GM12891 (cell line): ENCODE measurements around the gene ADI1.

Experiments
- DNase-seq: peaks from one replicate; pipeline ENCODE4 v3.0.0; 2011; ENCODE audit warnings: low spot score; ENCODE audit not compliant: insufficient read length
- FAIRE-seq: peaks from 2 replicates; lab custom pipeline; 2011; peaks lifted over from hg19 to GRCh38; lab: Jason Lieb, UNC
- PAX5 ChIP-seq: IDR thresholded peaks from 2 replicates; pipeline ENCODE4 v1.6.1; 2011; ENCODE audit warnings: low read length, moderate library complexity, mild to moderate bottlenecking; ENCODE audit not compliant: insufficient read depth, severe bottlenecking
- POLR2A ChIP-seq: IDR thresholded peaks from 2 replicates; pipeline ENCODE4 v1.6.1; 2011; ENCODE audit warnings: low read depth, low read length, control low read depth
- POLR2AphosphoS5 ChIP-seq: IDR thresholded peaks from 2 replicates; pipeline ENCODE4 v1.6.1; 2011; ENCODE audit warnings: low read depth, low read length, control low read depth
- POU2F2 ChIP-seq: IDR thresholded peaks from 2 replicates; pipeline ENCODE4 v1.6.1; 2011; ENCODE audit warnings: low read depth, mild to moderate bottlenecking, control low read depth, low read length, moderate library complexity
- SPI1 ChIP-seq: IDR thresholded peaks from 2 replicates; pipeline ENCODE4 v1.6.1; 2011; ENCODE audit warnings: low read depth, low read length, control low read depth
- TAF1 ChIP-seq: IDR thresholded peaks from 2 replicates; pipeline ENCODE4 v1.6.1; 2011; ENCODE audit warnings: low read depth, low read length, control low read depth

Gene ADI1

DNA sequence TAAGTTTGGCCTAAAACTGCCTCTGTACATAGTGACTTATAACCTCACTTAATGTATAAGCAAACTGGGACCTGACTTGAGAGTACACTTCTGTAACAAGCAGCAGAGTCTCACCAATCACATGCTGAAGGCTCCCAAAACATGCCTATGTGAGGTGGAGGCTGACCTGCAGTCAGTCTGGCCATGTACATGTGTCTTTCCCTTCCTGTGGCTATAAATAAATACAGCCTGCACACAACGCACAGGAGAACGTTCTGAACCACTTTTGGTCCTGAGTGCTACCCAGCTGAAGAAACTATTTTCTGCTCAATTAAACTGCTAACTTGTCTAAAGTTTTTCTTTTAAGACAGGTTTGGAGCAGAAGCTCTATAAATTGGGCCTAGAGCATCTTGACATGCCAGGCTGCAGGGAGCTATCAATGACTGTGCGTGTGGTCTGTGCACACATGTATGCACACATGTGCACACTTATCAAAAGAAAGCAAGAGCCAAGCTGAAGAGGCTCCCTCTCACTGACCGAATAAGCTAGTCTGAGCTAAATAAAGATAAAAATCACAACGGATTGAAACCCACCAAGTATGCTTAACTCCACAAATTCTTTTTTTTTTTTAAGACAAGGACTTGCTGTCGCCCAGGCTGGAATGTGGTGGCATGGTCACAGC lies 23.8 kb upstream of the ADI1 start:
- no peak for TF ChIP-seq SPI1
- no peak for TF ChIP-seq PAX5
- no peak for TF ChIP-seq POLR2AphosphoS5
- no peak for TF ChIP-seq TAF1
- TF ChIP-seq POLR2A: no peak
- no peak for TF ChIP-seq POU2F2
- FAIRE-seq (no peak), DNase-seq (no peak)

DNA sequence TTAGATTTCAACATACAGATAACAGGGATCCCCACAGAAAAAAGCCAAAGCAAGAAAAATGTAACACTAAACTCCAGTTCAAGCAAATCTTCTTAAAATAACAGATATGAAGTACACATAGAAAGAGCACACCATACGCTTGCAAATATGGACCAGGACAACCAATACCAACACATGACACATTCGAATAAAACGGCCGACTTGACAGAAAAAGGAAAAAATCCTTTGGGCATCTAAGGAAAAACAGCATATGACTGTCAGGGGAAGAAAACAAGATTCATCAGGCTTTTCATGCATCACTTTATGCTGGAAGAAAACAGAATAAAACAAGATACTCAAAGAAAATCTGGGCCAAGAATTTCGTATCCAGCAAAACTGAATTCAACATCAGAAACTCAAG lies 22.8 kb upstream of the ADI1 start:
- FAIRE-seq (no peak), DNase-seq (no peak)
- no peak for TF ChIP-seq PAX5

DNA sequence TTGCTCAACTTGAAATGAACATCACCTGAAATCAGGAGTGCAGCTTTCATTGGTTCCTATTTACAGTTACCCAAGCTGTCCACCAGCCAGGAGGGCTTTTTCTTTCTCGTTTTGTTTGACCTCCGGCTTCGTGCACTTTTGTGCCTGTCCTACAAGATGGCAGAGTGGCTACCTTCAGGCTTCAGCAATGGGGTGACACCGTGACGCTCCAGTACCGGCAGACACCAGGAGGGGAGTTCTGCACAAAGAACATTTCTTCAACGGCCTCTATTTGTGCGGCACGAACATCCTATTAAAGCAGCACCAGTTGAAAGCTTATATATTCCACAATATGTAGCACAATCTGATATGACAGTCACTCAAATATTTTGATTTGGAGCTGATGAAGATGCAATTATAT lies 20.5 kb upstream of the ADI1 start:
- DNase-seq (no peak), FAIRE-seq (no peak)
- no peak for TF ChIP-seq POU2F2
- TF ChIP-seq PAX5: no peak
- no peak for TF ChIP-seq POLR2A
- no peak for TF ChIP-seq SPI1
- TF ChIP-seq TAF1: no peak
- TF ChIP-seq POLR2AphosphoS5: no peak

DNA sequence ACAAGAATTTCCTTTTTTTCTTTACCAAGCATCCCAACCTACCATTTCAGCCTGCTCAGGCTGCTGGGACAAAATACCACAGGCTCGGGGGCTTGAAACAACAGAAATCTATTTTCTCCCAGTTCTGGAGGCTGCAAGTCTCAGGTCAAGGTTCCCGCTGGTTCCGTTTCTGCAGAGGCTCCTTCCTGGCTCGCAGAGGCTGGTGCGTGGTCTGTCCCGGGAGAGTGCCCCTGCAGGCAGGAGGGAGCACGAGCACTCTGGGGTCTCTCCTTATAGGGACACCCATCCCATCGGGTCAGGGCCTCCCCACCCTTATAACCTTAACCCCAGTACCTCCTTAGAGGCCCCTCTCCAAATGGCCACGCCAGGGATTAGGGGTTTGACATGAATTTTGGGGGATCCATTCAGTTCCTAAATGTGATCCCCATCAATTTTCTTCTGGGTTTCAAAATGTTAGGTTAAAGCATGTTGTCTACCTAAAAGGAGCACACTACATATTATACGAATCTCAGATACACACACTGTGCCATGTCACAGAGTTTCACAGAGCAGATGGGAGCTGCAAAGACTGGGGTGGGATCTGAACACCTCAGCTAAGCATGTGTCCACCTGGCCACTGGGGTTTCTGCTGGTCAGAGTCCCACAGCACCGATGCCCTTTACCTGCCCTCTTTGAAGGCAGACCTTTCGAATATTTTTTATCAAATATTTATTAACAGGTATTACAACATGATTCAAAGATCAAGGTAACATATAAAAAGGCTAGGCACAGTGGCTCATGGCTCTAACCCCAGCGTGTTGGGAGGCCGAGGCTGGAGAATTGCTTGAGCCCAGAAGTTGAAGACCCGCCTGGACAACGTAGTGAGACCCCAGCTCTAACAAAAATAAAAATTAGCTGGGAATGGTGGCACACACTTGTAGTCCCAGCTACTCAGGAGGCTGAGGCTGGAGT lies 17.6 kb upstream of the ADI1 start:
- FAIRE-seq: no peak
- TF ChIP-seq POLR2AphosphoS5 (no peak), SPI1 (no peak), PAX5 (no peak), POLR2A (no peak), TAF1 (no peak), POU2F2 (no peak)
- DNase-seq: peak; percentile 39

DNA sequence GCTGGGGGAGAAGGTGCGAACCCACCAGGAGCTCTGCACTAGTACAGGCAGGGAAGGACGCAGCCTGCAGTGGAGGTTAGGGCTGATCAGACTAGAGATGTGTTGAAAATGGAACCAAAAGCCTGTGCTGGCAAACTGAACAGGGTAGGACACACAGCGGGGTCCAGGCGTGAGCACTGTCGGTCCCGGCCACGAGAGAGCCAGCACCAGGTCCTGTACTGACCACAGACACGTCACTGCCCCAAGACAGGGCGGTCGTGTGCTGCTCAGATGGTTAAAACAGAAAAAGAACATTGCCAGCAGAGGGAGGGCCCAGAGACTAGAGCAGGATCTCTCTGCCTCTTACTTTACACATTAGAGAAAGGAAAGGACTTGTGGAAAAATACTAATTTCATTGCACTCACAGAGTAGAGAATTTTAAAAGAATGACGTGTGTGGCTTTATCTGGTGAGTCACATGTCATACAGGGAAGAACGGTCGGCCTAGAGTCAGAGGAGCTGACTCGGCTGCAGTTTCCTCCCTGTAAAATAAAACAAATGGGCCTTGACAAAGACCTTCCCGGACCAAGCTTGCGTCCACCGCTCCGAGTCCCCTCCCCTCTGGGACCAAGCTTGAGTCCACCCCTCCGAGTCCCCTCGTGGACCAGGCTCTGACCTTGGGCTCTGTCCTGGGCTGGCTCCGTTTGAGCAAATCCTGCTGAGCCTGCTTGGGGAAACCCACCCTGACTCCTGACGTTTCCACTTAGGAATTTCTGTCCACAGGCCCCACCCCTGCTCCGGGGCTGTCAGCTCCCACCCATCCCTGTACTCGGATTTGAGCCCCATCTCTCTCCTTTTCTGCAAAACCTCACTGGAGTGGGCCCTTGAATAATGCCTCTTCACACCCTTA lies 16.7 kb upstream of the ADI1 start:
- 0 out of 2 replicates have a peak, but pooled peaks have one; percentile 0 for TF ChIP-seq POU2F2
- no peak for TF ChIP-seq PAX5
- peak; percentile 54 for DNase-seq
- FAIRE-seq: no peak

DNA sequence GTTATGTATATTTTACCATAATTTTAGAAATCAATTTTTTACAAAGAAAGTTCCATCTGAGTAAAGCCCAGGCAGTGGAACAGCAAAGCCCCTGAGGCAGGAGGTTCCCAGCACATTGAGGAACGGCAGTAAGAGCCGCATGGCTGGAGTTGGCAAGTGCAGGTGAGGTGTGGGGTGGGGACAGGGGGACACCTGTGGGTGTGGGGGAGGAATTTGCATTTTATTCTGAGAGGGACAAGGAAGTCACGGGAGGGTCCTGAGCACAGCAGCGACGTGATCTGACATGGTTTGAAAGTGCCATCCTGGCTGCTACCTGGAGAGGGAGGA lies 16.1 kb upstream of the ADI1 start:
- peak; percentile 68; the same call in 1 of the 2 replicates for TF ChIP-seq POU2F2
- no peak for TF ChIP-seq PAX5
- DNase-seq (peak; percentile 32), FAIRE-seq (no peak)

DNA sequence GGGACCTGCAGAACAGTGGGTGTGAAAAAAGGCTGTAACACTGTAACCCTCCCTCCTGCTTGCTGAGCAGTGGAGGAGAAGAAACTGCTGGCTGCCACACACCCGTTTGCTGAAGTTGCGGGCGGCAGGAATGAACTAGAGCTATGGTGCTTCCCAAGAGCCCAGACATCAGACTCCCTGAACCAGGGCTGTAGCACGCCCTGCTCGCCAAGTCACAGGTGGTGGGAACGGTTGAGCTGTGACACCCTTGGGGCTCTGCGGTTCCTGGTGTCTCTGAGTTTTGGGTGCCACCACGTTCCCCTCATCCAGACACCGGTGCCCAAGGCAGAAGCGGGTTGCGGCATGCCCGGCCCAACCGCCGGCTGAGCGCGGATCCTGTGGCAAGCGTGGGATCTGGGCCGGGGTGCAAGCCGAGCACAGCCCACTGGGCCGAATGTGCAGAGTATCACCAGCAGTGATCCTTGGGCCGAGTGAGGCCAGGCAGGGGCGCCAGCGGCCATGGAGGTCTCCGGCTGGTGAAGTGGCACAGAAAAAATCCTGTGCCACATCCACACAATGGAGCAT lies 15.0 kb upstream of the ADI1 start:
- DNase-seq (no peak), FAIRE-seq (no peak)
- TF ChIP-seq SPI1 (no peak), POLR2A (no peak), POLR2AphosphoS5 (no peak)

DNA sequence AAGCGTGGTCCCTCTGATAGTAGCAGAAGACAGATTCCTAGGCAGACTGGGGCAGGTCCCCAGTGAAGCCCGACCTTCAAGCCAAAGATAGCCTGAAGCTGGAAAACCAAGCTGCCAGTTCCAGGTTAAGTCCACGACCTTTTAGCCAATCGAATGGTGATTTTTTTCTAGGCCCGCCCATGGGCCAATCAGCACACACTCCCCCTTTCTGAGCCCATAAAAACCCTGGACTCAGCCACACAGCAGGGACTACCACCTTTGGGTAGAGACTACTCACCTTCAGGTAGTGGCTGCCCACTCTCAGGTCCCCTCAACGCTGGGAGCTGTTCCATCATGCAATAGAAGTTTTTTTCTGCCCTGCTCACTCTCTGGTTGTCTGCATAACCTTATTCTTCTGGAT lies 14.5 kb upstream of the ADI1 start:
- DNase-seq: no peak
- no peak for FAIRE-seq
- TF ChIP-seq POU2F2 (no peak), SPI1 (no peak), POLR2A (no peak), PAX5 (no peak), POLR2AphosphoS5 (no peak), TAF1 (no peak)

DNA sequence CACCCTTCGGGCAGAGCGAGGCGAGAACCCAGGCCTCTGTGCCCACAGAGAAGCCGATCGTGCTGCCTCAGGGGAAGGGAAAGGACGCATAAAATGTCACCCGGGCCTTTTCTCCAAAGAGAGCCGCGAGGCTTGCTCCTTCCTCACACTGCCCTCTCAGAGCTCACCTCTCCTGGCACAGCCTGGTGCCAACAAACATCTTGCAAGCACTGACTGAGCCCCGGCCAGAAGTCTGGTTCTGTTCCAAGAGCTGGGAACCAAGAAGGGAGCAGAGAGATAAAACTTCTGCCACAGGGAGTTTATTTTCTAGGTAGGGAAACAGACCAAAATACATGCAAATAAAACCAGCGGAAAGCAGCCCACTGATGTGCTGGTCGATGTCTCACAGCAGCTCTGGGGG lies 13.6 kb upstream of the ADI1 start:
- DNase-seq: no peak
- FAIRE-seq: no peak
- TF ChIP-seq POLR2A: no peak
- TF ChIP-seq POLR2AphosphoS5: no peak
- TF ChIP-seq TAF1: no peak
- TF ChIP-seq POU2F2: no peak
- TF ChIP-seq PAX5: no peak
- no peak for TF ChIP-seq SPI1
